ENCODE measurements around the gene KDM8. TPM values are rescaled to one million over a fixed set of nuclear protein-coding genes. Genes with fewer than 3 reads are reported as not detected.
A peak's percentile ranks its signal among the peaks of the same experiment; 100 is the strongest.

Gene KDM8
- total RNA-seq, 1 experiment from 2014 or later: 5.3 TPM

DNA sequence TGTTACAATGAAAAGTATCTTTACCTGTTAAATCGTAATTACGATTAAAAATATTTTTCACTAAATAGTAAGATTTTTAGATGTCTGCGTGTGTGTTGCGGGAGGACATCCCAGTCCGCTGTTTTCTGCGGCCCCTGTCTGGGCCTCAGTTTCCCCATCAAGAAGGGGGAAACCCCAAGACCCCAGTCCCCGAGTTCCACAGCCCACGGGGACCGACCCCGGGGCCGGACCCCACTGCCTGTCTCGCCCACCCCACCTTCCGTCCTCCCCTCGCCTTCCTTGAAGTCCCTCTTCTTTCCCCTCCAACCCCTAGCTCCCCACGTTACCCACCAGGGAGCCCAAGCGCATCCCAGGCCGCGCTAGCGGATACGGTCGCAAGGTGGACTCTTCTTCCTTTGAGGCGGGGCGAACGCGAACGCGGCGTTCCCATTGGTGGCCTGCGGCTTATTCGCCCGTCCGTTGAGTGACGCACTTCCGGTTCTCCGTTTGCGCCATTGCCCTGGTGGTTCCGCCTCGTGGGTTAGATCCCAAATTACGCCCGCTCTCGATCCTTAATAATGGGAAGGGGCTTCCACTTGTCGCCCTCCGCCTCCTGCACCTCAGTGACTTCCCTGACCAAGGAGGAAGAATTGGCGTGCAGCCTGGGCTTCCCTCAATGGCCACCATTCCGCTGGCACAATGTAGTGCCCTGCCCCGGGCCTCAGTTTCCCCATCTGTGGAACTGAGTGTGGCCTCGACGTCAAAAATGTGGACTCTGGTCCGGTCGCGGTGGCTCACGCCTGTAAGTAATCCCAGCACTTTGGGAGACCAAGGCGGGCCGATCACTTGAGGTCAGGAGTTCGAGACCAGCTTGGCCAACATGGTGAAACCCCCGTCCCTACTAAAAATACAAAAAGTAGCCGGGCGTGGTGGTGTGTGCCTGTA is 65.3 kb downstream of the KDM8 start, which contains the start of gene NSMCE1 (continued):
- TF ChIP-seq, protein P1, sequence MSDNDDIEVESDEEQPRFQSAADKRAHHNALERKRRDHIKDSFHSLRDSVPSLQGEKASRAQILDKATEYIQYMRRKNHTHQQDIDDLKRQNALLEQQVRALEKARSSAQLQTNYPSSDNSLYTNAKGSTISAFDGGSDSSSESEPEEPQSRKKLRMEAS (IDR thresholded peaks at IDR 0.05): peak; percentile 92
- TF ChIP-seq JUND (IDR thresholded peaks at IDR 0.05) (no peak), SIN3A (IDR thresholded peaks at IDR 0.05; ENCODE audit: low read depth) (peak; percentile 56; the same call in 1 of the 2 replicates), POLR2A (IDR thresholded peaks at IDR 0.05; ENCODE audit: borderline replicate concordance, extremely low read depth, insufficient read depth, insufficient read length) (peak; percentile 88), ZFX (IDR thresholded peaks at IDR 0.05) (peak; percentile 70), YY1 (IDR thresholded peaks at IDR 0.05; ENCODE audit: extremely low read depth, insufficient replicate concordance, low read depth, low read length) (peak; percentile 77)

DNA sequence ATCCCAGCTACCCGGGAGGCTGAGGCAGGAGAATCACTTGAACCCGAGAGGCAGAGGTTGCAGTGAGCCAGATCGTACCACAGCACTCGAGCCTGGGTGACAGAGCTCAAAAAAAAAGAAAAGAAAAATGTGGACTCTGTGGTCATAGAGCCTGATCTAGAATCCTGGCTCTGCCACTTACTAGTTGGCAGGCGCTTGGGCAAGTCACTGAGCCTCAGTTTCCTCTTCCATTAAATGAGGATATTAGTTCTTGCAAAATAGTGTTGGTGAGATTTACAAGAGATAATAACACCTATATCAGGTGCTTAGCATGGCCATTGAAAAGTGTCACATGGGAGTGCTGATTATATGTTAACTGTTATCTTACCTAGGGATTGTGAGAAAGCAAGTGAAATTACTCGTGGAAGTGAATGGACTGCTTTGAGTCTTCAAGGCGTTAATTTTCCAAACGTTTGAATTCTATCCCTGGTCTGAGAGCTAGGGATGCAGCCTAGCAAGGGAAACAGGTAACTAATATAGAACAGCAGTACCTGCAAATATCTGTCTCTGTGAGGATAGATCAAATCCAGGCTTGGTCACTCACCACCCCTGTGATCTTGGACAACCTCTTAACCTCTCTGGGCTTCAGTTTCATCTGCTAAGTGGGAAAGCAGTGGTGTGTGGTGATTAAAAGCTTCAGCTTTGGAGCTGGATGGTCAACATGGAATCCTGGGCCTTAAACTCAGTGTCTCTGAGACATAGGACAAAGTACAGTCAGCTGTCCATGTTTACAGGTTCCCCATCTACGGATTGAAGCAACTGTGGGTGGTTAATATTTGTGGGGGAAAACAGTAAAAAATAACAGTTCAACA is 66.2 kb downstream of the KDM8 start:
- Histone ChIP-seq H3K4me3 (replicated peaks in 1 of 2; ENCODE audit: low read depth in 1 of 2, low read length in 2 of 2) (peak overlapping the region; percentile 79 to 92), H3K9me3 (ENCODE audit: control insufficient read depth in 1 of 2, insufficient read depth in 1 of 2, low read depth in 1 of 2, low read length in 2 of 2) (no peaks in the 10 kb centered on the region), H3K4me2 (ENCODE audit: low read length) (peak overlapping the region; percentile 87), H3K36me3 (ENCODE audit: control insufficient read depth in 1 of 2, insufficient read depth in 2 of 2, low read length in 2 of 2) (no peaks in the 10 kb centered on the region), H3K27me3 (ENCODE audit: insufficient read depth, low read length) (no peaks in the 10 kb centered on the region), H3K9ac (ENCODE audit: low read length) (peak overlapping the region; percentile 85), H4K20me1 (ENCODE audit: insufficient read depth) (no peaks in the 10 kb centered on the region), H3K27ac (ENCODE audit: low read depth, low read length) (peak overlapping the region; percentile 69), H3K9me2 (ENCODE audit: insufficient read depth) (no peaks in the 10 kb centered on the region), H3K4me1 (ENCODE audit: control insufficient read depth in 1 of 2, insufficient read depth in 2 of 2, low read length in 2 of 2) (peaks cover 23 to 77% of the 10 kb centered on the region in 2 experiments), H3K79me2 (ENCODE audit: insufficient read depth, low read length) (peaks cover 18% of the 10 kb centered on the region; the same call in 1 of the 2 replicates), H2AFZ (ENCODE audit: low read depth, low read length, poor library complexity, severe bottlenecking) (no peak overlapping the region)
- intact Hi-C loops (cut with micrococcal nuclease): loop anchor here (5.0 kb wide), 1 partner anchor 48 kb away; no protein-coding TSS in a partner anchor
- DNase-seq (ENCODE audit: low read depth, low spot score) (no peak), ATAC-seq (no peak)
- POLR2A ChIA-PET: interaction anchor here (1.5 kb wide), 1 partner anchor 46 kb away, joined by 4 read pairs; no protein-coding TSS in a partner anchor
- TF ChIP-seq POLR2AphosphoS5 (IDR thresholded peaks at IDR 0.05; ENCODE audit: low read depth, low read length) (no peak), EGR1 (IDR thresholded peaks at IDR 0.05; ENCODE audit: low read depth) (peak; percentile 4; the same call in 1 of the 2 replicates)
- RAD21 ChIA-PET (ENCODE audit: low non-redundant PET in 1 of 2, low total read pairs in 2 of 2, uncharacterized antibody in 2 of 2, unreplicated experiment in 2 of 2): no interaction called here
- CTCF ChIA-PET: interaction anchor here (0.9 to 1.5 kb wide), 3 partner anchors 34 to 98 kb away, joined by 3 read pairs; no protein-coding TSS in a partner anchor
- no TSS peak for BruUV-seq (replicated peaks)

Measured in HCT116 (cell line).